Effector CD4-positive, alpha-beta T cell (primary cell): ENCODE measurements around the gene UBE2E1.
"Not testable (repeated sequence)": the region's sequence is repeated elsewhere in the genome, so short reads cannot be mapped to it uniquely, and the experiment has no call there.

Source experiments
- DNase-seq: peaks from one replicate; pipeline ENCODE4 v3.0.0-alpha.2; 2020

Gene UBE2E1

DNA sequence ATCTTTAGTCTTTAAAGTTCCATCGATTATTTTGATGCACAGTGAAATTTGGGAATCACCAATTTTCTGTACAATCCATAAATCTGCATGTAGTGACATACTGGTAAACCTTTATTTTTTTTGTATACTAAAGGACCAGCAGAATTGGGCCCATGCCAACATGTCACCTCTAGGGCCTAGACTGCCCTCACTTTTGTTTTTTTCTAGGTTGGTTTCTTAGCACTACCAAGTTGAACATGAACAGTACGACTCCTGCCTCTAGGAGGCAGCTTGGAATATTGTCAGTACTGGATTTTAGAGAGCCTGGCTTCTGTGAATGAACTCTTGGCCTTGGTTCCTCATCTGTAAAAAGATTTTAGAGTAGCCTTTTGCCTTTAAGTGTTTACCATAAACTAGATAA, 78.7 kb downstream of the UBE2E1 start:
- DNase-seq: no peak

DNA sequence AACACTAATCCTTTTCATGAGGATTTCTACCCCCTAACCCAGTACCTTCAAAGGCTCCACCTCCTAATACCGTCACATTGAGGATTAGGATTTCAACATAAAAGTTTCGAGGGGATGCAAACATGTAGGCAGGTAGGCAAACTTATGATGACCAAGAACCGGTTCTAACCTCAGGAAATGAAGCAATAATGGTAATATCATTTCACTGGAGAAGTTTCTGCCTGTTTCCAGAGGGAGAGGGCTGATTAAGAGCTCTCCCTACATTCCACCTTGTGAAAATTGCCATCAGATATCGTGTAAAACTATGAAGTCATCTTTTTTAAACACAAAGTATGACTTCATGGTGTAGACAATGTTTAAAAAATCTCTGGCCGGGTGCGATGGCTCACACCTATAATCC, 79.5 kb downstream of the UBE2E1 start:
- no peak for DNase-seq

GRCh38 chr3:23886311-23886710, 80.6 kb downstream of the UBE2E1 start:
- DNase-seq: no peak

- peak; percentile 13 for DNase-seq
Measured at GRCh38 chr3:23888617-23889228, 83.0 kb downstream of the UBE2E1 start.

DNA sequence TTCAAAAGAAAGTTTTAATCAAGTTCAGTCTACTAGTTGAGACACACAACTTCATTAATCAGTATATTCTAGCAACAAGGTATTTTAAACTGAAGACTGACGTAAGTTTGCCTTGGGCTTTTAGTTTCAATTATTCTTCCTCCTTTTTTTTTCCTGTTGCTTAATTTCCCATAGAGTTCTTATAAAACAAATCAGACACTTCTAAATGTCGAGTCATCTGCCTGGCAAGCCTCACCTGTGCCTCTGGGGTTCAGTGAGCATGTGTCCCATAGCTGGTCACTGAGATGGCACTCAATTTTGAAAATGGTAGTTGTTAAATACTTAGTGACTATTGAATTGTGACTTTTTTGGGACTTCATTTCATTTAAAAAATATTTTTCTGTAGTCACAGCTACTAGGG, 83.6 kb downstream of the UBE2E1 start:
- no peak for DNase-seq

- no peak for DNase-seq
Measured at GRCh38 chr3:23889950-23890349, 84.2 kb downstream of the UBE2E1 start.

- DNase-seq: no peak
Measured at GRCh38 chr3:23894254-23895061, 88.7 kb downstream of the UBE2E1 start.

DNA sequence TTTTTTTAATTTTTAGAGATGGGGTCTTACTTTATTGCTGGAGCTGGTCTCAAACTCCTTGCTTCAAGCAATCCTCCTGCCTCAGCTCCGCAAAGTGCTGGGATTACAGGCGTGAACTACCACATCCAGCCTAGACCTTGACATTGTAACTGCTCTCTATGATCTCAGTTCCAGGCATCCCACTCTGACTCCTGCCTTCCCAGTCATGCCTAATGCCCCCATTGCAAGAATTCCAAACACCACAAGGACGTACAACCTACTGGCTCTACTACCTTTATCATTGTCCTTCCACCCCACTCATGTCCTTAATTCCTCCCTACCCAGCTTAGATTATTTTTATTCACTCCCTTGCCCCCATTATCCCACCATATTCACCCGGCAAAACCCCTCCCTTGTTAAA, 89.4 kb downstream of the UBE2E1 start:
- DNase-seq: no peak

- no peak for DNase-seq
Measured at GRCh38 chr3:23900744-23901143, 95.0 kb downstream of the UBE2E1 start.

- no peak for DNase-seq
Measured at GRCh38 chr3:23904545-23904944, 98.8 kb downstream of the UBE2E1 start.

GRCh38 chr3:23909341-23909740, 103.6 kb downstream of the UBE2E1 start:
- no peak for DNase-seq

- no peak for DNase-seq
Measured at GRCh38 chr3:23911397-23911796, 105.6 kb downstream of the UBE2E1 start.

GRCh38 chr3:23912335-23912734, 106.6 kb downstream of the UBE2E1 start:
- DNase-seq: not testable (repeated sequence)

DNA sequence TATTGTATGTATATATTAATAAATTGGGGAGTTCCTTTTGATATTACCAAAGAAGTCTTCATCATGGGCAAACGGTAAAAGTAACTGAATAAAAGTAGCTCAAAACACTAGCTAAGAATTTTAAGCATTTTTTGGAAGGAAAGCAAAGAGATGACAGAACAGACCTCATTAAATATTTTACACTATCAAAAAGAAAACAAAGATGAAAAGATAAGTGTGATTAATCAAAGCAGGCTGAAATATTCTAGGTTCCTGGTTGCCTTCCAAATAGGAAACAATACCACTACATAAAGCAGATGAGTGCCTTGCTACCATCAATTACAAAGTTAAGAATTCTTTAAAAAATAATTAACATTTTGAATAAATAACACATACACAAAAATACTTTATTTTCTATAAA, 107.4 kb downstream of the UBE2E1 start:
- no peak for DNase-seq

DNA sequence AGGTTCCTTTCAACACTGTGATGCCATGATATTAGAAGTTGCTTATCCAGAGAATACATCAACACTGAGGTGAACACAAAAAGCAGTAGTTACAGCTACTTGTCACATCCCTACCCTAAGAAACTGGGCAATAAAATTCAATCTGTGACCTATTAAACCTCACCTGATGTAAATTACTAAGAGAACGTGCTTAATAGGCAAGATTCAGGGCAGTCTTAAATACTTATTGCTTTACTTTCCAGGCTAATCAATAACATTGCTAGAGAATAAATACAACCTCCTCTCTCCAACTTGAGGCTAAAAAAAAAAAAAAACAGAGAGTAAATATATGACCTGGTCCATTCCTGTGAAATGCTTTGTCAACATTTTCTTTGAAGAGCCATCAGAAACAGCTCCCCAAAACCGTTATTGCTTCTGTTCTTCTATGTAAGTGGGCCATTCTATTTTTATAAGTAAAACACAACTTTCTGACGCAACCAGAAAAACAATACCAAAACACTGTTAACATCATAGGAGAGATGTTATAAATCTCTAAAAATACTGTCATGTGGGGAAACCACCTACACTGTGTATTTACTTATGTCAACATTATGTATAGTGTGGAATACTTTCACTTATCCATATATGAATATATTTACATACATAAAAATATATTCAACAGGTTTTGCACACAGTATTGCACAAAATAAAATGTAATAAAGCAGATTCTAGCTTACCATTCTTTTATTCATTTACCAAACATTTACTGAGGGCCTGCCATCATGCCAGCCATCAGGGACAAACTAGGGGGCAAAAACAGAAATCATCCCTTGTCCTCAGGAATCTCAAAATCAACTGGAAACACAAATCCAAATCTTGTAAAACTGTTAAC, 108.4 kb downstream of the UBE2E1 start:
- DNase-seq: no peak

DNA sequence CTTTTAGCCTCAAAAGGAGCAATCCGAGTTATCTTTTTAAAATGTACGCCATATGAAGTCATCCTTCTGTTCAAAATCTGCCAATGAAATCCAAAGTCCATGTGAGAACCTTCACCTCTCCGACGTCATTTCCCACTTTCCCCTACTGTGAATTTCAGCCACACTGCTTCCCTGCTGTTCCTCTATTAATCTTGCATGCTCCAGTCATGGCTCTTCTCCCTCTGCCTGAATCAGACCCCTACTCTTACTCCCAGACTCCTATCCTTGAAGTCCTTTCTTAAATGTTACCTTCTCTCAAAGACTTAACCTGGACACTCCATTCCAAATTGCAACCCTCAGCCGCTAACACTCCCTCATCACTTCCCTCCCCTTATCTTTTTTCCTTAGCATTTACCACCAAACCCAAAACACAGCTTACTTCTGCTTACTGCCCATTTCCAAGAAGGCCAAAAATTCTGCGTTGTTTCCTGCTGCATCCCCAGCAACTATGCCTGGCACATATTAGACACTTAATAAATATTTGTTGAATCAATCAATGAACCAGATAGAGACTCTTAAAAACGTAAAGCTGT, 109.9 kb downstream of the UBE2E1 start:
- no peak for DNase-seq

DNA sequence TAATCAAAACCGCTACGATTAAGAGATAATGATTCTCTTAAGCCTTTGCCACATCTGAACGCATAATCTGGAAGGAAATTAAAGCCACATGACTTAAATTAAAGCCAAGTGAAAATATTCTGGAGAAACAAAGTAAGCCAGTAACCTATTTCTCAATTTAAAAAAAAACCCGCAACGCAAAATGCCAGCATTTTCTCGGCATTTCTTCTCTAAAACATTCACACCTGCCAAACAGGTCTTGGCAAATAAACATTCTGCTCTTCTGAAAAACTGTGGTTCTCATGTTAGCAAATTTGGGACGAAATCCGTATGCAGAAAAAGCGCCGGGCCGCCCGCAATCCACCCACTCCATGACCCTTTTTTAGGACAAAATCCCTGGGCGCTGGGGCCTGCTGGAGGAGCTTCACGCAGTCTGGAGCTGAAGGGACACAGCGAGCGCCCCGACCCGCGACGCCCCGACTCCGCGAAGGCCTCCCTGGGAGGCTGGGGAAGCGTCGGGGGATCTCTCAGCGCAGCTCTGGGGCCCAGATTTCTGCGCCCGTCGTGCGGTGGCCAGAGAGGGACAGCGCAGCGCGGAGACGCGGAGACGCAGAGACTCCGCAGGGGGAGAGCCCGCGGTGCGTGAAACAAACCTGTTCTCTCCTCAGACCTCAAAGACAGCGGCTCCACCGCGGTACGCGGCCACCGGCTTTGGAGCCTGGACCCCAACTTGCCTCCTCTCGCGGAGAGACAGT, 110.6 kb downstream of the UBE2E1 start:
- DNase-seq: no peak

DNA sequence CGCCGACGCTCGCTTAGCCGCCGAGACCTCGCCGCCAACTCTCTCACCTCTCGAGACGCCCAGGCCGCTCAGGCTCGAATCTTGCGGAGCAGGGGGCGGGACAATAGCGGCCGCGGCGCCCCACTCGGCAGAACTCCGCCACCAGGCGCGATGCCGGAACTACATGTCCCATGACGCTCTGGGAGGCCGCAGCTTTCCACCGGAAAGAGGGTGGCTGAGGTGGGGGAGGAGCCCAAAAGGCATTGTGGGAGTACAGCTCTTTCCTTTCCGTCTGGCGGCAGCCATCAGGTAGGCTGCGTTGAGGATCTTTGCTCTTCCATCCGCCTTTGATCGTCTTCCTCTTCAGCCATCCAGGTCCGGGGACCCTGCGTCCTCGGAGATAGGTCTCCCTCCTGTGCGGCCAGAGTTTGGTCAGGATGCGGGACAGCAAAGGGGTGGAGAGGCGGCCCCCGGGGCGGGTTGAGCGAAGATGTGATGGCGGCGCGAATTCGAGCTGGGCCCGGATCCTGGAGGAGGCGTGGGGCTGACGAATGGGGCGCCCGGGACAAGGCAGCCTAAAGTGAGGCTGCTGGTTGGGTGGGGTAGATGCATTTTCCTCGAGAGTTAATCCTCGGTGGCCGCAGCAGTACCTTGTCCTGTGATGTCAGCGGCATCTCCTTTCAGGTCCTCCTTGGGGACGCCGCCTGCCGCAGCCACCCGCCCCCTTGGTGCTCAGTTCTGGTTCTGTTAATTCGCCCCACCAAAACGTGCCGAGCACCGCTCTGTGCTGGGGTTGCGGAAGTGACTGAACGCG, 111.3 kb downstream of the UBE2E1 start, which contains the start of the genes NKIRAS1 and RPL15:
TSS of gene NKIRAS1 (minus strand) at position 105 of the 793 bp plus-strand sequence. CDS start 6,086 bp downstream, outside the sequence.
TSS of gene RPL15 (plus strand) at position 247 of the 793 bp plus-strand sequence. CDS start 728 bp downstream, outside the sequence.
- DNase-seq: peak; percentile 98

DNA sequence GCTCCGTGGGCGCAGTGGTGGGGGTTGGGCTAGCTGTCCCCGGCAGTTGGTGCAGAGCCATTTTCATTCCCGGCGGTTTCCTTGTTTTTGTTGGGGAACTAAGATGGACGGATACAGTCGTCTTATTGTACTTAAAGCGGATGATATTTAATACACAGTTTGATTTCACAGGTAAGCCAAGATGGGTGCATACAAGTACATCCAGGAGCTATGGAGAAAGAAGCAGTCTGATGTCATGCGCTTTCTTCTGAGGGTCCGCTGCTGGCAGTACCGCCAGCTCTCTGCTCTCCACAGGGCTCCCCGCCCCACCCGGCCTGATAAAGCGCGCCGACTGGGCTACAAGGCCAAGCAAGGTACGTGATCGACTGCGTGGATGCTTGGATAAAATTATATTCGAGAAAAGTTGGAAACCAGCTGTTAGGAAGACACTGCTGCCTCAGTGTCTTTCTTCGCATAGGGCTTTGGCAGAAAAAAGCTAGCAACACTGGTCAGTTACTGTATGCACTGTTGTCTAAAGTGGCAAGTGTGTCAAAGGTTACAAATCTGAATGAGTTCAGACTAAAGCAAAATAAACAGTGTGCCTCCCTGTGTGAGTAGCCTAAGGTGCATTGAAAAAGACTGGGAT, 112.0 kb downstream of the UBE2E1 start:
- not testable (repeated sequence) for DNase-seq

GRCh38 chr3:23918331-23918730, 112.6 kb downstream of the UBE2E1 start:
- not testable (repeated sequence) for DNase-seq

DNA sequence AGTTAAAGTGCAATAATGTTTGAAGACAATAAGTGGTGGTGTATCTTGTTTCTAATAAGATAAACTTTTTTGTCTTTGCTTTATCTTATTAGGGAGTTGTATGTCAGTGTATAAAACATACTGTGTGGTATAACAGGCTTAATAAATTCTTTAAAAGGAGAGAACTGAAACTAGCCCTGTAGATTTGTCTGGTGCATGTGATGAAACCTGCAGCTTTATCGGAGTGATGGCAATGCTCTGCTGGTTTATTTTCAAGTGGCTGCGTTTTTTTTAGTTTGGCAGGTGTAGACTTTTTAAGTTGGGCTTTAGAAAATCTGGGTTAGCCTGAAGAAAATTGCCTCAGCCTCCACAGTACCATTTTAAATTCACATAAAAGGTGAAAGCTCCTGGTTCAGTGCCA, 113.9 kb downstream of the UBE2E1 start:
- DNase-seq: no peak
